IPS-18a (cell line): Measurements from ENCODE around the gene TRAP1.
A peak's percentile ranks its signal among the peaks of the same experiment; 100 is the strongest.

Source experiments
- H3K27ac ChIP-seq: one replicate; pipeline ENCODE4 v1.5.1; 2013; ENCODE audit warnings: low read length
- H3K27me3 ChIP-seq: one replicate; pipeline ENCODE4 v1.6.1; 2013; ENCODE audit warnings: mild to moderate bottlenecking, low read length; ENCODE audit not compliant: control insufficient read depth, insufficient read depth
- H3K36me3 ChIP-seq: one replicate; pipeline ENCODE4 v1.6.1; 2013; ENCODE audit warnings: low read depth, low read length; ENCODE audit not compliant: control insufficient read depth
- H3K4me1 ChIP-seq: one replicate; pipeline ENCODE4 v1.6.1; 2013; ENCODE audit warnings: low read depth, low read length; ENCODE audit not compliant: control insufficient read depth
- H3K4me3 ChIP-seq: one replicate; pipeline ENCODE4 v1.5.1; 2013; ENCODE audit warnings: low read length
- H3K9ac ChIP-seq: one replicate; pipeline ENCODE4 v1.6.1; 2013; ENCODE audit warnings: mild to moderate bottlenecking, low read length, moderate library complexity
- H3K9me3 ChIP-seq: one replicate; pipeline ENCODE4 v1.6.1; 2013; ENCODE audit warnings: low read depth, low read length; ENCODE audit not compliant: control insufficient read depth

Gene TRAP1

DNA sequence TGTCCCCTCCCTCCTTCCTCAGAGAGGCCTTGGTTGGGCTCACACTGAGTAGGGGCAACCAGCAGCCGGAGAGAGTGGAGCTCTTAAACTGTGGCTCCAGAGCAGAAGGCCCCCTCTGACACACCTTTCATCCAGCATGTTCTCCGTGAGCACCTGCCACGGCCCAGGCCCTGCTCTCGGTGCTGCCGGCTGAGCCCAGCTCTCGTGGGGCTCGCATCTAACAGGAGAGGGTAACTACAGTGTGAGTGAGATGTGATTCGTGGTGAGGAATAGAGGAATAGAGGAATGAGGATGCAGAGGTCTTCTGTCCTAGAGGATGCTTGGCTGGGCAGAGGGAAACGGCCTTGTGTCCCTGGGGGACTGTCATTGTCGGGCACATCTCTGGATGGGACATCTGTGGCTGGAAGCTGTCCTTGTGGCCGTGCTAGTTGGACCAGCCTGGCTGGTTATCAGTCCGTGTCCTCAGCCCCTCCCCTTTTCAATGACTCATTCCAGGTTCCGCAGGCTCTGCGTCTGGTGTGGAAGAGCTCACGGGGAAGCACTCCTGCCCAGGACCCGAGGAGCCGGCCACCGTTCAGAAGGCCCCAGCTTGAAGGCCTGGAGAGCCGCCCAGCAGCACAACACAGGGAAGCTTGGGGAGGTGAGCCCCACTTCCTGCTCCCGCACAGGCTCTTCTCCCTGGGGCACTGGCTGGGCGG, 74.8 kb downstream of the TRAP1 start:
- no peak overlapping the region for H3K4me3 ChIP-seq
- H3K4me1 ChIP-seq = peaks cover 29% of the 10 kb centered on the region
- H3K36me3 ChIP-seq = no peaks in the 10 kb centered on the region
- no peak overlapping the region for H3K27ac ChIP-seq
- H3K9me3 ChIP-seq = no peaks in the 10 kb centered on the region
- H3K27me3 ChIP-seq = no peaks in the 10 kb centered on the region
- no peak overlapping the region for H3K9ac ChIP-seq

DNA sequence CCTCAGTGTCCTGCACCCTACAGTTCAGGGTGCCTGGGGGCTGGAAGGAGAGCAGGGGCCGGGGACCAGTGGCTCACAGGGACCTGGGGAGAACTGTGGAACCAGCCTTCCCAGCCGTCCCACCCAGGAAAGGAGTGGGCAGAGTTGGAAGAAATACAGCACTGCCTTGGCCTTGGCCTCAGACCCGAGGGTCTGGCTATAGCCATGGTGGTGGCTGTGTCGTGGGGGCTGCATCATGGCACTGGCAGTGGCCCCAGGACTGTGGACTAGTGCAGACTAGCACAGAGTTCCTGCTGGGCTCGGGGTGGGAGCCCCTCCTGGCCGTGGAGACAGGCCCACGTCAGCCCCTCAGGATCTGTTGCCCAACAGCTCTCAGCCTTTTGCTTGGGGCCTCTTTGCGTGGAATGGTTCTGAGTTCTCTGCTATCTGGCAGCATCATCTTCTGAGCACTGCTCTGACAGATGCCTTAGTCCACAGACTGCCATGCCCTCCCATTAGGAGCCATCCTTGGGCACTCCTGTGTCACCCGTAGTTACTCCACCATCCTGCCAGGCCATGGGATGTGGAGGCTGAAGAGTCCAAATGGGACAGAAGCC, 75.4 kb downstream of the TRAP1 start:
- Histone ChIP-seq H3K9me3 (no peaks in the 10 kb centered on the region), H3K27me3 (no peaks in the 10 kb centered on the region), H3K27ac (no peak overlapping the region), H3K9ac (no peak overlapping the region), H3K4me3 (no peak overlapping the region), H3K36me3 (no peaks in the 10 kb centered on the region), H3K4me1 (peaks cover 33% of the 10 kb centered on the region)

DNA sequence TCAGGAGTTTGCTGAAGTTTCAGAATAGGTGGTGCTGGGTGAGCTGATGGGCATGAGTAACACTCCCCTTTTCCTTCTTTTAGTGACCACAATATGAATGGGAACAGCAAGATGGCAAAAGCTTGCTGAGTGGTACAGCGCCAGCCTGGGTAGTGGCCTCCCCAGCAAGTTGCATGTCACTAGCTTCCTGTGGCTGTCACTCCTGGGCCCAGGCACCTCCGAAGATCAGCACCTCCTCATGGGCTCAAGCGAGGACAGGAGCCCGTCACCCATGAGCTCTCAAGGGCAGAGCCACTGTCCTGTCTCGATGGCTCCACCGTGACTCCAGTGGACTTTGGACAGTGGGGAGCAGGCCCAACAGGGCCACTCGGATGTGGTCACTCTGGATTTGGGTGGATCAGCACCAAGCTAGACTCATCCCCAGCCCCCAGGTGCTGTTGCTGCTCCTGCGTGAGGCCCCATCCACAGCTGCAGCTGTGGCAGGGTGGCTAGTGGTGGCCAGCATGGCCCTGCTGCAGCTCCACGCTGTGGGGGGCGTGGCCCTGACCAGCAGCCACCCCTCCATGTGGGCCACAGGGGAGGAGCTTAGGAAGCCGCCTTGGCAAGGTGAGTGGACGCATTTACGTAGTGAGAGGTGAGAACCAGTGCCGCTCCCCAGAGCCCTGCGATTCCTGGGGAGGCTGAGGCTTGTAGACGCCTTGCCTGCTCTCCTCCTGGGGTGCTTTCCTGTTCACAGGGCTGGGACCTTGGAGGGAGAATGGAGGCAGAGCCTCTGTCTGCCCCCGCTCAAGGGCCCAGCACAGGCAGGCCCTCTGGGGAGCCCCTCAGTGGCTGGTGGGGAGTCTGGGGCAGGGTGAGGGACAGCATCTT, 76.5 kb downstream of the TRAP1 start:
- H3K27ac ChIP-seq = no peak overlapping the region
- no peak overlapping the region for H3K9ac ChIP-seq
- H3K27me3 ChIP-seq = no peaks in the 10 kb centered on the region
- no peaks in the 10 kb centered on the region for H3K36me3 ChIP-seq
- no peak overlapping the region for H3K4me3 ChIP-seq
- H3K4me1 ChIP-seq = peaks cover 23% of the 10 kb centered on the region
- no peaks in the 10 kb centered on the region for H3K9me3 ChIP-seq

DNA sequence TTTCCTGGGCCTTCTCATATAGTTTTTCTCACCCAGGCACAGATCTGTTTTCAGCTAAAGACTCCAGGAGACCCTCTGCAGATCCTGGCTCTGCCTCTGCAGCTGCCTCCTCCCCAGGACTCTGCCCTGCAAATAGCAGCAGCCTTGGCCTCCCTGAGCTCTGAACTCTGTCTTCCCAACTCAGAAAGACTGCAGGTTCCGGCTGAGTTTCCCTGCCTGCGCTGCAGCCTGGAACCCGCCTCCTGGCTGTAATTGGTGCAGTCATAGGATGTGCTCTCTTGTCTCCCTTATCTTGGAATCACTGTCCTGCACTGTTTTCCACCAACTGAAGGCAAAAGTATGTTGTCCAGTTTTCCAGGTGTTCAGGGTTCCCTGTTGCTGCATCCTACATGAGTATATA, 77.1 kb downstream of the TRAP1 start:
- Histone ChIP-seq H3K4me1 (peaks cover 16% of the 10 kb centered on the region), H3K9me3 (no peaks in the 10 kb centered on the region), H3K27me3 (no peaks in the 10 kb centered on the region), H3K27ac (no peak overlapping the region), H3K9ac (no peak overlapping the region), H3K4me3 (no peak overlapping the region), H3K36me3 (no peaks in the 10 kb centered on the region)

DNA sequence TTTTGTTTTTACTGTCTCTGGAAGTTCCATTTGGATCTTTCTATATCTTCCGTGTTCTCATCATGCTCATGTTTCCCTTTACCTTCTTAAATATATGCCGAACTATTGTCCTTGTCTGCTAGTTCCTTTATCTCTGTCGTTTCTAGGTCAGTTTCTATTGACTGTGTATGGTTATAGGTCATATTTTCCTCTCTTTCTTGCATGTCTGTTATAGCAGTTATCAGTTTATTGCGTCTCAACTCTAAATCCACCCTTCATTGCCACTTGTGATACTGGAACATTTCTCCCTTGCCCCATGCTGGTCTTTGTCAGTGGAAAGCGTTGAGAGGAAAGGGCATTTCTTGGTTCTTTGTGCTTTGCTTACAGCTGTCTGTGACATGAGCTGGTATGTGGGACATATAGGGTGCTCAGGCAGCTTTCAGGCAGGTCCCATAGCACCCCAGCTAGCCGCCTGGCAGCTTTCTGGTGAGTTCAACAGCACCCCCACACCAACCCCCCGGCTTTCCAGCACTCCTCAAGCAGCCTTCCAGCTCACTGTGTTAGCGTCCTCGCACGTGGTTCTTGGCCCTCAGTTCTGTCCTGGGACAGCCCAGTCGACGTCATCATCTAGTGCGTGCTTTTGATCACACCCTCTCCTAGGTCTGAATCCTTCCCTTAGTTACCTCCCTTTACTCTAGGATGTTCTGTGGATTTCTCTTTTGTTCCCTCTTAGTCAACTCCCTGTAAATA, 78.2 kb downstream of the TRAP1 start:
- Histone ChIP-seq H3K9me3 (no peaks in the 10 kb centered on the region), H3K4me1 (peaks cover 10% of the 10 kb centered on the region), H3K4me3 (no peak overlapping the region), H3K27ac (no peak overlapping the region), H3K27me3 (no peaks in the 10 kb centered on the region), H3K36me3 (no peaks in the 10 kb centered on the region), H3K9ac (no peak overlapping the region)

DNA sequence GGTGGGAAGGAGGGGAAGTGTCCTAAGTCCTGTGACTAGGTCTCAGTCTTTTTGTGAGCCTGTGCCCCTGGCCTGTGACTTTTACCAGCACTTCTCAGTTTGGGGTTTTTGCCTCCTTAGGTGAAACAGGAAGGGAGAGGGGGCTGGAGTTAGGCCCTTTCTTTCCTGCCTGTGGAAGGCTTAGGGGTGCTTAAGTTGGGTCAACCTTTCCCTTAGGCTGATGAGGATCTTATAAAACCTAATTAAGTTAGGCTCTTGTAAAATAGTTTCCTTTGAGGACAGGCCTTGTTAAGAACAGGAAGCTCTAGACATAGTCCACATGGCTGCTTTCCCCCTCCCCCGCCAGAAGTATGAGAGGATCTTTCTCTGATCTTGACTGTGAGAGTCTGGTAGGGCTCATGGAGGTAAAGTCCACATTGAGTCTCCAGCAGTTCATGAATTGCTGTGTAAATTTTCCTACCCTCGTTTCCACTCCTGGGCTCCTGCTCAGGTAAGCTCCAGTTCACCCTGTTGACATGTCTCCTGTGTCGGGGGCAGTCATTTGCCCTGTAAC, 79.9 kb downstream of the TRAP1 start:
- Histone ChIP-seq H3K4me1 (peaks cover 10% of the 10 kb centered on the region), H3K27ac (peak overlapping the region; percentile 51), H3K36me3 (no peaks in the 10 kb centered on the region), H3K9me3 (no peaks in the 10 kb centered on the region), H3K9ac (peak overlapping the region; percentile 36), H3K27me3 (no peaks in the 10 kb centered on the region), H3K4me3 (no peak overlapping the region)

DNA sequence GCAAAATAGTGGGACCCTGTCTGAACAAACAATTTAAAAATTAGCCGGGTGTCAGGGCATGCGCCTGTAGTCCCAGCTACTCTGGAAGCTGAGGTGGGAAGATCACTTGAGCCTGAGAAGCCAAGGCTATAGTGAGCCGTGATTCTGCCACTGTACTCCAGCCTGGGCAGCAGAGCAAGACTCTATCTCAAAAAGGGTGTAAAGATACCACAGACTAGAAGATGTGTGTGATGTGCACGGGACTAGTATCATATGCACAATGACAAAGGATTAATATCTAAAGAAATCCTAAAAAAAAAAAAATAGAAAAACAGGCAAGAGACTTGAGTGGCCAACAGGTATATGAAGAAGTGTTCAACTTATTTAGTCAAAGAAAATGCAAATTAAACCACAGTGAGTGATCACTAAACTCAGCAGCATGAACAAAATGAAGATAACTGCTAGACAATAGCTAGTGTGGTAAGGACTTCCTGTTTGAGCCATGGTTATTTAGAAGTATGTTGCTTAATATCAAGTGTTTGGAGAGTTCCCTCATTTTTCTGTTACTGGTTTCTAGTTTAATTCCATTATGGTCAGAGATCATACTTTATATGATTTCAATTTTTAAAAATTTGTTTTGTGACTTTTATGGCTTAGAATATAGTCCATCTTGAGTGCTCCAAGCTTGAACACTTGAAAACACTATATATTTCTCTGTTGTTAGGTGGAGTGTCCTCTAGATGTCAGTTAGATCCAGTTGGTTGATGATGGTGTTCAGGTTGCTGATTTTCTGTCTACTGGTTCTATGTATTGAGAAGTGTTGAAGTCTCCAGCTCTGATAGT, 91.2 kb downstream of the TRAP1 start:
- peaks cover 7% of the 10 kb centered on the region for H3K4me1 ChIP-seq
- H3K4me3 ChIP-seq = no peak overlapping the region
- no peak overlapping the region for H3K9ac ChIP-seq
- no peaks in the 10 kb centered on the region for H3K36me3 ChIP-seq
- H3K27me3 ChIP-seq = no peaks in the 10 kb centered on the region
- no peak overlapping the region for H3K27ac ChIP-seq
- H3K9me3 ChIP-seq = no peaks in the 10 kb centered on the region

DNA sequence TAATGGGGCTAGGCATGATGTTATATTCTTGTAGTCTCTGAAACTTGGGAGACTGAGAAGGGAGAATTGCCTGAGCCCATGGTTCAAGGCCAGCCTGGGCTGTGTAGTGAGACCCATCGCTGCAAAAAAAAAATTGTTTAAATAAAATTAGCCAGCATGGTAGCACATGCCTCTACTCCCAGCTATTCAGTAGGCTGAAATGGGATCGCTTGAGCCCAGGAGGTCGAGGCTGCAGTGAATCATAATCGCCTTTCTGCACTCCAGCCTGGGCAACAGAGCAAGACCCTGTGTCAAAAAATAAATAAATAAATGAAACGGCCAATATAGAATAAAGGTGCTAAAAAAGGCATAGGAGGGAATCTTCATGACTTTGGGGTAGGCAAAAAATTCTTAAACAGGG, 92.0 kb downstream of the TRAP1 start:
- no peaks in the 10 kb centered on the region for H3K36me3 ChIP-seq
- H3K9me3 ChIP-seq = no peaks in the 10 kb centered on the region
- no peak overlapping the region for H3K27ac ChIP-seq
- no peaks in the 10 kb centered on the region for H3K27me3 ChIP-seq
- H3K4me1 ChIP-seq = peaks cover 7% of the 10 kb centered on the region
- no peak overlapping the region for H3K4me3 ChIP-seq
- H3K9ac ChIP-seq = no peak overlapping the region

DNA sequence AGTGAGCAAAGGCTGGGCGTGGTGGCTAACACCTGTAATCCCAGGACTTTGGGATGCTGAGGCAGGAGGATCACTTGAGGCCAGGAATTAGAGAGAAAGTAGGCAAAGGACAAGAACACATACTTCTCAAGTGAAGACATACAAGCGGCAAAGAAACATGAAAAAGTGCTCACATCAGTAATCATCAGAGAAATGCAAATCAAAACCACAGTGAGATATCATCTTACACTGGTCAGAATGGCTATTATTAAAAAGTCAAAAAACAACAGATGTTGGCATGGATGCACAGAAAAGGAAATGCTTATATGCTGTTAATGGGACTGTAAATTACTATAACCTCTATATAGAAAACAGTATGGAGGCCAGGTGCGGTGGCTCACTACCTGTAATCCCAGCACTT, 93.7 kb downstream of the TRAP1 start:
- peaks cover 7% of the 10 kb centered on the region for H3K4me1 ChIP-seq
- H3K27me3 ChIP-seq = no peaks in the 10 kb centered on the region
- no peak overlapping the region for H3K27ac ChIP-seq
- no peaks in the 10 kb centered on the region for H3K9me3 ChIP-seq
- H3K9ac ChIP-seq = no peak overlapping the region
- no peak overlapping the region for H3K4me3 ChIP-seq
- no peaks in the 10 kb centered on the region for H3K36me3 ChIP-seq

DNA sequence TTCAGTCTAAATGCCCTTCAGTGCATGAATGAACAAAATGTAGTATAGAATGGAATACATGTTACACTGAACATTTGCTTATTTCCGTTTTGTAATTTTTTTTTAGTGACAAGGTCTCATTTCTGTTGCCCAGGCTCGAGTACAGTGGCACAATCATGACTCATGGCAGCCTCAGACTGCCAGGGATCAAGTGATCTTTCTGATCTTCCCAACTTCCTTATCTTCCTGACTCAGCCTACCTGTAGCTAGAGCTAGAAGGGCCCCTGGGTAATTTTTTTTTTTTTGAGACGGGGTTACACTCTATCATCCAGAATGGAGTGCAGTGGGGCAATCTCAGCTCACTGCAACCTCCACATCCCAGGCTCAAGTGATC, 98.6 kb downstream of the TRAP1 start:
- no peaks in the 10 kb centered on the region for H3K36me3 ChIP-seq
- H3K9ac ChIP-seq = no peak overlapping the region
- no peak overlapping the region for H3K27ac ChIP-seq
- H3K9me3 ChIP-seq = no peaks in the 10 kb centered on the region
- H3K27me3 ChIP-seq = no peaks in the 10 kb centered on the region
- no peaks in the 10 kb centered on the region for H3K4me1 ChIP-seq
- H3K4me3 ChIP-seq = no peak overlapping the region
